ENCODE results near the gene SNRPA.
"Not testable (repeated sequence)": the region's sequence is repeated elsewhere in the genome, so short reads cannot be mapped to it uniquely, and the experiment has no call there.

The SNRPA gene

DNA sequence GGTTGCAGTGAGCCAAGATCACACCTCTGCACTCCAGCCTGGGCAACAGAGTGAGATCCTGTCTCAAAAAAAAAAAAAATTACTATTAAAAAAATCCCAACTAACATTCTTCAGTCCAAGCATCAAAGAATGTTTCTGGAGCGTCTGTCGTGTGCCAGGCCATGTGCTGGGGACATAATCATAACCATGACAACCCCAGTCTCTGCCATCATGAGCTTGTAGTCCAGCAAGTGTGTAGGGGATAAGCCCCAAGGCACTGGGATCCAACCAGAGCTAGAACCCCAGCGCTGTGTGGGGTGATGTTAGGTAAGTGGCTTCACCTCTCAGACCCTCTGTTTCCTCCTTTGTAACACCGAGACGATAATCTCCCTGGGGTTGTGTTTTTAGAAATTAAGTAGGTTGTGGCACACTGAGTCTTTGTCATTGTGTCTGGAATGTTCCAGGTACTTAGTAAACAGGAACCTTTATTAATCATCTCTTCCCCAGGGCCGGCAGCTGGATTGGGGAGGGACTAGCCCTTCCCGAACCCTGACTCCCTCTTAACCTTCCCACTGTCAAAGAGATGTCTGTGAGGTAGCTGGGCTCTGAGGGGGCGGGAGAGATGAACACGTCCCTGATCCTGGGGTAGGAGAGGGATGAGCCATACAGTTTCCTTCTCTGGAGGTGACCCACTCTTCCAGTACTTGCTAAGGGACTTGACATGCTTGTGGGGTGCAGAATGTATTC lies 28.9 kb upstream of the SNRPA start:
- no peak for DNase-seq

DNA sequence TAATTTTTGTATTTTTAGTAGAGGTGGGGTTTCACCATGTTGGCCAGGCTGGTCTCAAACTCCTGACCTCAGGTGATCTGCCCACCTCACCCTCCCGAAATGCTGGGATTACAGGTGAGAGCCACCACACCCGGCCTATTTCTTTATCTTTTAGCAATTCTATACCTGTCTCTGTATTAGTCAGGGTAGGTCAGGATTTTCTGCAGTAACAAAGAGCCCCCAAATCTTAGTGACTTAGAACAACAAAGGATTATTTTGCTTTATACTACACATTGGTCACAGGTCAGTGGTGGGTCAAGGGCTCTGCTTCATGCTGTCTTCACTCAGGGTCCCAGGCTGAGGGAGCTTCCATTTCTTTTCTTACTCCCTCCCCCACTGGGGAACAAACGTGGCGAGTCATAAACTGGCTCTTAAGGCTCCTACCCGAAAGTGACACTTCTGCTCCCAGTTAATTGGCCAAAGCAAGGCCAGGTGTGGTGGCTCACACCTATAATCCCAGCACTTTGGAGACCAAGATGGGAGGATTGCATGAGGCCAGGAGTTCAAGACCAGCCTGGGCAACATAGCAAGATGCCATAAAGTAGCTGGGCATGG lies 27.2 kb upstream of the SNRPA start:
- DNase-seq: no peak

DNA sequence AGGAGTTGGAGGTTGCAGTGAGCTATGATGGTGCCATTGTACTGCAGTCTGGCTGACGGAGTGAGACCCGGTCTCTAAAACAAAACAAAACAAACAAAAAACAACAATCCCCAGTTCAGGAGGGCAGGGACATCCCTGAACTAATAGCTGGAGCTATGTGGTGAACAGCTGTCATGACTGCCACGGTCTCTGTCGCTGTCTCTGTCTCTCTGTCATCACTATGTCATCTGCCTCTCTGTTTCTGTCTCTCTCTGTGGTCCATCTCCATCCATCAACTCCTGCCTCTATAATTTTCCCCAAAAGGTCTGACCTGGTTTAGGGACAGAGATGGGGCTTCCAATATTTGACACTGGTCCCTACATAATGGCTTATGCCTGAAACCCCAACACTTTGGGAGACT lies 26.7 kb upstream of the SNRPA start:
- DNase-seq: no peak

DNA sequence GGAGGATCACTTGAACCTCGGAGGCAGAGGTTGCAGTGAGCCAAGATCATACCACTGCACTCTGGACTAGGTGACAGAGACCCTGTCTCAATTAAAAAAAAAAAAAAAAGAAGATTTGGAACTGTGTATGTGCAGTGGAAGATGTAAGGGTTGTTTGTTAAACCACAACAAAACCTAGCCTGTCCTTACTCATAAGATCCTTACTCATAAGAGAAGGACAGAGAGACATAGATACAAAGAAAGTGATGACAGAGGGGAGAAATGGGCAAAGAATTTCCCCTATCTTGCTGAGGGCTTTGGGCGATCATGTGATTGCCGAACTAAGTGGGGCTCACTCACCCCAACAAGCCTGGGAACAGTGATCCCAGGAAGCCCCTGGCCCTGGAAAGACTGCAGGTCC lies 26.1 kb upstream of the SNRPA start:
- DNase-seq: no peak

DNA sequence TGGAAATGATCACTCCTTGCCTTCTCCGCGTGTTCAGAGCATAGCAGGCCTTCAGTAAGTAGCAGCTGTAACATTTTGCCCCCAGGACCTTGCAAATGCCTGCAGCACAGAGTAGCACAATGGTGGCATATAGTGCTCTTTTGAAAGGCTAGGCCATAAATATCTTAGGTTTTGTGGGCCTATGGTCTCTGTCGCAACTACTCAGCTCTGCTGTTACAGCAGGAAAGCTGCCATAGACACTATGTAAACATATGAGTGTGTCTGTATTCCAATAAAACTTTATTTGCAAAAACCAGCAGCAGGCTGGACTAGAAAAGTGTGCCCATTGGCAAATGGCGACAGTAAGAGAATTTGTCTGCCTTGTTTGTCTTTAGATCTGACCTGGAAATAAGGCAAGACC lies 24.7 kb upstream of the SNRPA start:
- DNase-seq: no peak

DNA sequence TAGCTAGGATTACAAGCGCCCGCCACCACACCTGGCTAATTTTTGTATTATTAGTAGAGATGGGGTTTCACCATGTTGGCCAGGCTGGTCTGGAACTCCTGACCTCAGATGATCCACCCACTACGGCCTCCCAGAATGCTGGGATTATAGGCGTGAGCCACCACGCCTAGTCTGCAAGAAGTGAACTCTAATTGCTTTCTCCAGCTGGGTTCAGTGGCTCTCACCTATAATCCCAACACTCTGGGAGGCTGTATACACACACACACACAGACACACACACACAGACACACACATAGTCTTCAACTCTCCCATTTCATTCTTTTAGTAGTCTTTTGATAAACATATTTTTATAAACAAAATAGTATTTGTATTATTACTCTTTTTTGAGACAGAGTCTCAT lies 20.9 kb upstream of the SNRPA start:
- not testable (repeated sequence) for DNase-seq

DNA sequence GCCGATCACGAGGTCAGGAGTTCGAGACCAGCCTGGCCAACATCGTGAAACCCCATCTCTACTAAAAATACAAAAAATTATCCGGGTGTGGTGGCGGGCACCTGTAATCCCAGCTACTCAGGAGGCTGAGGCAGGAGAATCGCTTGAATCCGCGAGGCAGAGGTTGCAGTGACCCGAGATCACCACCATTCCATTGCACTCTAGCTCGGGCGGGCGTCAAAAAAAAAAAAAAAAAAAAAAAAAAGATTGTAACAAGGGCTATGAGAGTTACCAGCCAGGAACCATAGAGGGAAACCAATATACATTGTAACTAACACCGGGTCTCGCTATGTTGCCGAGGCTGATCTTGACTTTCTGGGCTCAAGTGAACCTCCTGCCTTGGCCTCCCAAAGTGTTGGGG lies 18.7 kb upstream of the SNRPA start:
- DNase-seq: not testable (repeated sequence)

DNA sequence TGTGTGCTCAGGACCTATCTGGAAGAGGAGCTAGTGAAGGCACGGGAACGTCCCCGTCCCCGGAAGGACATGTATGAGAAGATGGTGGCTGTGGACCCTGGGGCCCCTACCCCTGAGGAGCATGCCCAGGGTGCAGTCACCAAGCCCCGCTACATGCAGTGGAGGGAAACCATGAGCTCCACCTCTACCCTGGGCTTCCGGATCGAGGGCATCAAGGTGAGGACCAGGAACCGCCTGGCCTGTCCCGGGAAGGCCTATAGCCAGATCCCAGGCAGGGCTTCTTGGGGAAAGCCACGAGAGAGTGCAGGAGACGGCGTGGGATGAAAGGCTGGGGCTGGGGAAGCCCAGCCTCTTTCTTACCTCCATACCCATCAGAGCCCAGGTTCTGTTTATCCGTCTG lies 17.9 kb upstream of the SNRPA start:
- DNase-seq: no peak

DNA sequence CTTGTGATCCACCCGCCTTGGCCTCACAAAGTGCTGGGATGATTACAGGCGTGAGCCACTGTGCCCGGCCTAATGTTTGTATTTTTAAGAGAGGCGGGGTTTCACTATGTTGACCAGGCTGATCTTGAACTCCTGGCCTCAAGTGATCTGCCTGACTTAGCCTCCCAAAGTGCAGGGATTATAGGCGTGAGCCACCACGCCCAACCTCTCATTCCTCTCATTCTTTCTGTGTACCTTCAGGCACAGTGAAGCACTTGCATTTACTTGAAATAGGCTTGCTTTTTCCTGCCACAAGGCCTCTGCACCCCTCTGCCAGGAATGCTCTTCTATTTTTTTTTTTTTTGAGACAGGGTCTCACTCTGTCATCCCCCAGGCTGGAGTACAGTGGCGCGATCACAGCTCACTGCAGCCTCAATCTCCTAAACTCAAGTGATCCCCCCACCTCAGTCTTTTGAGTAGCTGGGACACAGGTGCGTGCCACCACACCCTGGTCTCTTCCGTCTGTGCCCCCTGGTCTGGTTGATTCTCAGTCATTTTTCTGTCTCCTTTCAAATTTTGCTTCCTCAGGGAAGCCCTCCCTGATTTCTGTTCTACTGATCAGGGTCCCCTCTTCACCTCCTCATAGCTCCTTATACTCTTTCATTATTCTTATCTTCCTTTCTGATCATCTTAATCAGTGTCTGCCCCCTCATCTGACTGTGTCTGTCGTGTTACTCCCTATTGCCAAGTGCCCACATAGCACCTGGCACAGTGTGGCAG lies 15.8 kb upstream of the SNRPA start:
- no peak for DNase-seq

DNA sequence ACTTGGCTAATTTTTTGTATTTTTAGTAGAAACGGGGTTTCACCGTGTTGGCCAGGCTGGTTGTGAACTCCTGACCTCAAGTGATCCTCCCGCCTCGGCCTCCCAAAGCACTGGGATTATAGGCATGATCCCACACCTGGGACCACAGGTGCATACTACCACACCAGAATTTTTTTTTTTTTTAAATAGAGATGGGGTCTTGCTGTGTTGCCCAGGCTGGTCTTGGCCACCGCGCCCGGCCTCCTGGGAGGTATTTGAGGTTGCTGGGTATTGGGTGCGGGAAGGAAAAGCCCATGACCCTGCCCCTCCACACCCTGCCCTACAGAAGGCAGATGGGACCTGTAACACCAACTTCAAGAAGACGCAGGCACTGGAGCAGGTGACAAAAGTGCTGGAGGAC lies 14.3 kb upstream of the SNRPA start:
- no peak for DNase-seq

DNA sequence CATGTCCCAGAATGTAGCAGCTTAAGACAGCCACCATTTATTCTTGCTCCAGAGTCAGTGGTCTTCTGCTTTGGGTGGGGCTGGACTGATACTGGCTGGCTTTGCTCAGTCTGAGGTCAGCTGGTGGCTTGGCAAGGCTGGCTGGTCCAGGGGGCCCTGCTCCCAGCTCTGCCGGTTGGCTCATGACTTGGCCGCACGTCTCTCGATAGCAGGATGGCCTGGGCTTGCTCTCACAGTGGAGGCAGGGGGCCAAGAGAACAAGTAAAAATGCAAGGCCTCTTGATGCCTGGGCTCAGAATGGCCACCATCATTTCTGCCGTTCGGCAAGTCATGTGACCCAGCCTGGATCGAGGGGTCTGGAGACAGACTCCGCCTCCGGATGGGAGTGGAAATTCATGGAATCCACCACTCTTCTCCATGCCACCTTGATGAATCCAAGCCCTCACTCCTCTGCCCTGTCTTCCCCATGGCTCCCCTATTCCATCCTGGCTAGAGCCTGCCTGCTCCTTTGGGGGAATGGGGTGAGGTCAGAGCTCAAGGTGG lies 13.8 kb upstream of the SNRPA start:
- no peak for DNase-seq

DNA sequence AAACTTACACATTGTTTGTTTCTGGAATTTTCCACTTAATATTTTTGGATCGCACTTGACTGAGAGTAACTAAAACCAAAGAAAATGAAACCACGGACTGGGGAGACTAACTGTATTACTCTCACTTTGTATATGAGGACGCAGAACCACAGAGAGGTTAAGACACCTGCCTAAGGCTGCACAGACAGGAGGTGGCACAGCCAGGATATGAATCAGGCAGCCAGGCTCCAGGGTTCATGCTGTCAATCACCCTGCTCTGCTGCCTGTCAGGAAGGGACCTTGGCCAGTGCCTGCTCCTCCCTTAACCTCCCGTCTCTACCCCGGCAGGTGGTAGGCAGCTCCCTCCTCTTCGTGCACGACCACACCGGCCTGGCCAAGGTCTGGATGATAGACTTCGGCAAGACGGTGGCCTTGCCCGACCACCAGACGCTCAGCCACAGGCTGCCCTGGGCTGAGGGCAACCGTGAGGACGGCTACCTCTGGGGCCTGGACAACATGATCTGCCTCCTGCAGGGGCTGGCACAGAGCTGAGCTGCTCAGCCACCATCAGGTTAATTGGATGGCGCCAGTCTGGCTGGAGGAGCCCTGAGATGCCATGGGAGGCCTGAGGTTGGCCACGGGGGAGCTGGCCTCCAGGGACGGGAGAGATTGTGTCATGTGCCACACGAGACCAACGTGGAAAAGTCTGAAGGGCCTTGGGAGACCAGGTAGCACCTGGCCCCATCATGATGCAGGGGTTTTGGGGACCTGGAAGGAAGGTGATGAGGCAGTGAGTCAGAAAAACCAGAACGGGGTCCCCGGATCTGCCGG lies 11.8 kb upstream of the SNRPA start:
- no peak for DNase-seq

DNA sequence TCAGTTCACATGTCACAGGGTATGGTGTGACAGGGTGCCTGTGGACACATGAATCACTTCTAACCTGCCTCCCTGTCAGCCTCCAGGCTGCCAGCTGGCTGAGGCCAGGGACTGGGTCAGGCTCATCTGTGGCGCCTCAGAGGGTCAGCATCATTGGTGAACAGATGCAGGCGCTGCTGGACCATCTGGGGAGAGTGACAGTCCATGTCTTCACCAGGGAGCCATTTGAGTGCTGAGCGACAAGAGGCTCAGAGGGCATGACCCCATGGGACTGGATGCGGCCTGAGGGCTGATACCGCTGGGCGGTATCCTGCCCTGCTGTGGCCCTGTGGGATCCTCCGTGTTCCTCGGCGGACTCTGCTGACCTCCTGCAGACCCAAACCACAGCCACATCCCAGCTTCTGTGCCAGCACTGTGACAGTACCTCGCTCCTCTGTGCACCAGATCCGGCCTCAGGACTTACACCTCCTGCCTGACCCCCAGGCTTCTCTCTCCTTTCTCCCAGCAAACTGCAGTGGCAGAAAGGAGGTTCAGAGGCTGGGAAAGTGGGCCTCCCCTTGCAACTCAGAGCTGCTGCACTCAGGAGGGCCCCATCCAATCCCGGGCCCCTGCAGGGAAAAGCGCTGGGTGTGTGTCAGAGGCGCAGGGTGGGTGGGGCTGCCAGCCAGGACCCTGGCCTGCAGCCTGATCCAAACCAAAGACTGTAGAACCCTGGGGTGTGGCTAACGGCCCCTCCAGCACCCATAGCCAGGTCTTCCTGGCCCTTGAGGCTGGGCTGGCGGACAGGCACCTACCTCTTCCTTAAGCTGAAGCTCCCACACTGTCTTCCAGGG lies 10.9 kb upstream of the SNRPA start:
- DNase-seq: no peak

DNA sequence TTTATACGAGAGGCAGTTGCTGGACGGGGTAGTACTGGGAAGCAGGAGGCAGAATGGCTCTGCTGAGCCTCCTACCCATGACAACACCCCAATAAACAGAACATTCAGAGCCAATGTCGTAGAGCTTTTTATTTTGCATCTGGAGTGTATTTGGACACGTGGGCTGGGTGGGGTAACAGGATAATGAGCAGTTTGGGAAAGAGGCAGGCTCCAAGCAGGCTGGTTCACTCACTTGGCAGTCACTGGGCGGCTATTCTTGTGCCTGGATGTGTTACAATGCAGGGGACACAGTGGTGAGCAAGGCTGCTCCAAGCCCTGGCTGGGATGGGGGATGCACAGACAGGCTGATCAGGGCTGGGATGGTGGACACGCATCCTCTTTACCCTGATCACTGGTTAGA lies 10.3 kb upstream of the SNRPA start:
- DNase-seq: no peak

DNA sequence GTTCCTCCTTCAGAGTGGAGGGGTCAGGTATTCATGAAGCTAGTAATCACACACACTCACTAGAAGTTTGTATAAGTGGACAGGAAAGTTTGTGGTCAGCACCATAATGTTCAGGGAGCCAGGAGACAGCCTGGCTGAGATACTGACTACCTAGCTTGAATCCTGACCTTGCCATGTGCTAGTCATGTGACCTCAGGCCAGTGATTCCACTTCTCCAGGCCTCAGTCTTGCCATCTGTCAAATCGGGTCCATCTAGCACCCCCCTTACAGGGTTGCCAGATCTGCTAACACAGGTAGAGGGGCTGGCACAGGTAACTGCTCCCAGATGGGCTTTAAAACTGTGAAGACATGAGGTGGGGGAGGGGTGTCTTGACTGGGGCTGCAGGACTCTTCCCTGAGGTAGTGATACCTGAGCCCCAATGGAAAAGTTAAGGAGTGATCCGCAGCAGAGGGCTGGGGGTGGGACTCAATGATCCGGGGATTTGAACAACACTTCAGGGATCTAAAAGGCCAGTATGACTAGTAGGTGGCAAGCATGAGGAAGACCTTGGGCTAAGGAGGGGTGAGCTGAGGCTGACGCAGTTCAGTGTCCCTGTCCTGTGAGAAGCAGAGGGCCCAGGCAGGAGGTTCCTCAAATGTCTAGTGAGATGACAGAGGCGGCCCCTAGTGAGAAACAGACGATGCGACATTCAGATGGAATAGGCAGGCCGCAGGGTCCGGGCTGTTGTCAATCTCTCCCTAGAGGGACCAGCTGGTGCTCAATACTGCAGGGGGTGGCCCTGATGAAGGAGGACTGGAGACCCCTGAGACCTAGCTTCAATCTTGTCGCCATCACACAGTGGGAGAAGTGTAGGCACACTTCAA lies 9.2 kb upstream of the SNRPA start:
- no peak for DNase-seq

DNA sequence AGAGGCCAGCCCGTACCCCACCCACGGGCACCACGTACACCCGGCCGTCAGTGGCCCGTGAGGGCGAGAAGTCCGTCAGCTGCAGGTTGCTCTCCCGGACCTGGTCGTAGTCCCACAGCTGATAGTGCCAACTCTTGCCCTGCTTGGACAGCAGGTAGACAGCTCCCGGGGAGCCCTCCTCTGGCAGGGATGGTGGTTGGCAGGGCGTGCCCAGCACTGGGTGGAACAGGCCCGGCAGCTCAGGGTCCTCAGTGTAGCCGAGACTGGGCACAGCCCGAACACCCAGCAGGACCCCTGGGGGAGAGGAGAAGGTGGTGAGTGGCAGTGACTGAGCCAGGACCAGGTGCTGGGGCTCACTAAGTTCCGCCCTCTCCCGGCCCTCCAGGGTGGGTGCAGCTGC lies 8.5 kb upstream of the SNRPA start:
- DNase-seq: no peak

DNA sequence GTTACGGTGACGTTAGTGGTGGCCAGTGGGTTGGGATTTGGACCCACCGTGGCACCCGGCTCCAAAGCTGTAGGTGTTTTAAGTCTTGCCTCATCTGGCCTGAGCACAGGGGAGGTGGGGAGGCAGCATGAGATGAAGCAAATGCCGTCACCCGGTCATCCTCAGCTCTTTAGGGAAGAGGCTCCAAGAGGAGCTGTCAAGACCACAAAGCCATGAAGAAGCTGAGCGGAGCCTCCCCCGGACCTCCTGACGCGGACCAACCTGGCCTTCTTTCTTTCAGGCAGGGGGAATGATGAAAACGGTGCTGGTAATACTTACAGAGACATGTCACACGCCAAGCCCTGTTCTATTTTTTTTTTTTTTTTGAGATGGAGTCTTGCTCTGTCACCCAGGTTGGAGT lies 8.1 kb upstream of the SNRPA start:
- no peak for DNase-seq

DNA sequence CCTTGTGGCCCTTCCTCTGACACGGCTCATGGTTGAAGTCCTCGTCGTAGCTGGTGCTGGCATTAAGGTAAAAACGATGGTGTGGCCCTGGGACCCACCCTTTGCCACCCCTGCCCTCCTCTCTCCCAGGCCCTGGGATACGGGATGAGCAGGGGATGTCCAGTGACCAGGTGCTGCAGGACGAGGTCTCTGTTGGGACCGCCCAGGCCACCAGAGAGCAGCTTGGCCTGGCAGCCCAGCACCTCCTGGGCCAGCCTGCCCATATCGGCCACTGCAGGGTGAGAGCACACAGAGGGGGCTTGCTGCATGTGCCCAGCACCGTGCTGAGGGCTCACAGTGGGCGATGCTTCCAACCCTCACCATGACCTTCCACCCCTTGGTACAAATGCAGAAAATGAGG lies 7.1 kb upstream of the SNRPA start:
- no peak for DNase-seq

DNA sequence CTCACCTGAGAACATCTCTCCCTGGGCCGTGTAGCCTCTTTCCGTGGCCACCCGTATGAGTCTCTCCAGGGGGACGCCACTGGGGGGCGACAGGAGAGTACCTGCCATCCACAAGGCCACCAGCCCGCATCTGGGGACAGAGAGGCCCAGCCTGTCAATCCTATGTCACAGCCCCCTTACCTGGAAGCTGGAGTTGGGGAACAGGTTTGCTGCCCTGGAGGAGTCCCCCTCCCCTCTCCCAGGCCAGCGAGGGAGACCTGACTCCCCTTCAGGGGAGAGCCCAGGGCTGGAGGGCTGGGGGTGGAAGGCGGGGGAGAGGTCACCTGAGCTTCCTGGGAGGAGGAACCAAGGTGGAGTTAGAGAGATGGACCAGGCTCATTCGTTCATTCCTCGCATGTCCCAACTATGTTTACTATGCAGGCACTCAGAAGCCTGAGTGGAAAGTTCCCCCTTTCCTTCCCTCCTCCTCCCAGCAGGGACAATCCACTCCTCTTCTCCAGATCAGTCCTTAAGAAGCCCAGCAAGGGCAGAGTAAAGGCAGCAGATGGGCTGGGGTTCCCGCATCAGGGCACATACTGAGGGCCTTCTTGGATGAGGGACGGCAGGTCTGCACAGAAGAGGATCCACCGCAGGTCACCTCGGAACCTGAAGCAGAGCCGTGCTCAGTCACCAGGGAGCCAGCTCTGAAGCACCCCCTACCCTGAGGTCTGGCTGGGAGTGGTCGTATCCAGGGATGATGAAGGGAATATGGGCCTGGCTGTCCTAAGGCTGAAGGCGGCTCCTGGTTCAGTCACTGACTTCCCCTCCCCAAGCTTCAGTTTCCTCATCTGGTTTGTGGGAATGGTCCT lies 6.2 kb upstream of the SNRPA start:
- DNase-seq: no peak

DNA sequence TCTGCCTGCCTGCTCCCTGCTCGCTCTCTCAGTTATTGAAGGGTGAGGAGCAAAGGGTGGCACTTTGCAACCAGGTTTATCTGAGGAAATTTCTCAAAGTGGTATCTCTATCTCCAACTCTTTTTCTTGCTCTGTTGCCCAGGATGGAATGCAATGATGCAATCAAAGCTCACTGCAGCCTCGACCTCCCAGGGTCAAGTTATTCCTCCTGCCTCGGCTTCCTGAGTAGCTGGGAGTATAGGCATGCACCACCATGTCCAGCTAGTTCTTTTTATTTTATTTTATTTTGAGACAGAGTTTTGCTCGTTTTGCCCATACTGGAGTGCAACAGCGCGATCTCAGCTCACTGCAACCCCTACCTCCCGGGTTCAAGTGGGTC lies 5.6 kb upstream of the SNRPA start:
- DNase-seq: no peak

Data from DMS79 treated with DMSO at 0.1 percent for 48 hours (cell line).